Thyroid gland (tissue), 4 donors: ENCODE results near the gene TRMU. TPM values are rescaled to one million over a fixed set of nuclear protein-coding genes. Genes with fewer than 3 reads are reported as not detected.

ENCODE experiments used
- DNase-seq, 2 donors: peaks; one replicate each; pipeline ENCODE4 v3.0.0-alpha.2; 2019
- H3K27ac ChIP-seq, 3 donors: fragments of 200-600 bp; sonication (generic); 1 replicate in 2 of 3; 2 replicates in 1 of 3; pipeline ENCODE4 v1.5.1; 2016 to 2019; ENCODE audit warnings: mild to moderate bottlenecking in 1 of 3, moderate library complexity in 1 of 3
- H3K27me3 ChIP-seq: fragments of 200-600 bp; sonication (generic); one replicate; pipeline ENCODE4 v1.5.1; 2019
- H3K36me3 ChIP-seq, 2 donors: fragments of 200-600 bp; sonication (generic); one replicate each; pipeline ENCODE4 v1.5.1; 2016 to 2019
- H3K4me1 ChIP-seq, 2 donors: fragments of 200-600 bp; sonication (generic); one replicate each; pipeline ENCODE4 v1.5.1; 2017 to 2019
- H3K4me3 ChIP-seq, 3 donors: fragments of 200-600 bp; sonication (generic); replicated peaks in 1 of 3; 1 replicate in 2 of 3; 2 replicates in 1 of 3; pipeline ENCODE4 v1.5.1; 2016; ENCODE audit warnings: mild to moderate bottlenecking in 1 of 3
- H3K9me3 ChIP-seq: fragments of 200-600 bp; sonication (generic); one replicate; pipeline ENCODE4 v1.5.1; 2017
- POLR2A ChIP-seq, 2 donors: fragments of 450-650 bp; IDR thresholded peaks; one replicate each; pipeline ENCODE4 v1.6.1; 2017; ENCODE audit warnings: antibody characterized with exemption in 2 of 2, mild to moderate bottlenecking in 2 of 2, moderate library complexity in 1 of 2
- whole genome bisulfite sequencing, 2 donors: methylation state at CpG; one replicate each; pipeline ENCODE4 v1.1.5; 2017; 5-methylcytosine and 5-hydroxymethylcytosine counted together
- intact Hi-C: fragments of 100-400 bp; cut with DNase I; formaldehyde crosslinking; loops from one replicate; pipeline ENCODE4 v1.15.1; 2023
- total RNA-seq, 4 donors: library from RNA; depleted of rRNA; stranded (reverse); fragments of >200 nt; gene quantifications; one replicate each; pipeline ENCODE4 v1.2.3, GENCODE V29; 2016
- TF ChIP-seq, protein P1 (sequence below), 6 experiments: fragments of 200-600 bp in 3 of 6; fragments of 450-650 bp in 3 of 6; sonication (generic) in 3 of 6; IDR thresholded peaks; one replicate each; pipeline ENCODE4 v1.5.1; 2016 to 2019; ENCODE audit warnings: antibody characterized with exemption in 6 of 6, mild to moderate bottlenecking in 2 of 6, inconsistent platforms in 1 of 6, moderate library complexity in 1 of 6

TRMU gene
- total RNA-seq, 4 donors from 2014 or later, result 30.7 to 113 (median 49.0) TPM

DNA sequence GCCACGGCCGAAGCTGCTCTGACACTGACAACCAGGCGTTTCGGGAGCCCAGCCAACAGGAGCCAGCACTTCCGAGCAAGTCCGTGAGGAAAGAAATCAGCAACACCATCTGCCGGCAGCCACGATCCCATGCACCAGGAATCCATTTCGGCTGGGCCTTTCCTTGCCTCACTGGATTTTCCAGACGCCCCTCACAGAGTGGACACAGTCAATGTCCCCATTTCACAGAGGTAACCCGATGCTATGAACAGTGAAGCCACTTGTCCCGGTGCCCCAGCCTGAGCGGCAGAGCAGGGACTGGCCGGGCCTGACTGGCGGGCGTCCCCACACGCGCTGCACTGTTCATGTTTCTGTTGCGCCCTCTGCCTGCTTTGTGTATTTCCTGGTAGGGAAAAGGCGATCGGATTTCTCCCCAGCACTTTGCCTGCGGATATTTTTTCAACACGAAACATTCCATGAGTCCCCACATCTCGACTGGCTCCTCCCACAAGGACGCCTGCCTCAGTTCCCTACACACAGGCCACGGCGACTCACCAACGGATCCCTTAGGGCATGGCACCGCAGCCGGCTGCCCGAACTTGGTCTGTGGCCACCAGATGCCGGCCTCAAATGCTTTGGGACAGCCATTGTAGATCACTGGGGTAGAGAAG lies 55.3 kb downstream of the TRMU start:
- H3K27me3 ChIP-seq, result no peaks in the 10 kb centered on the region
- intact Hi-C loops, result no loop called here
- WGBS, 2 donors, result 81 to 83% methylated on average over 23 to 32 of the region's 32 CpGs
- peaks cover 0 to 11% of the 10 kb centered on the region in 2 donors for H3K36me3 ChIP-seq
- TF ChIP-seq POLR2A (IDR thresholded peaks at IDR 0.05), result no peak
- TF ChIP-seq, protein P1, sequence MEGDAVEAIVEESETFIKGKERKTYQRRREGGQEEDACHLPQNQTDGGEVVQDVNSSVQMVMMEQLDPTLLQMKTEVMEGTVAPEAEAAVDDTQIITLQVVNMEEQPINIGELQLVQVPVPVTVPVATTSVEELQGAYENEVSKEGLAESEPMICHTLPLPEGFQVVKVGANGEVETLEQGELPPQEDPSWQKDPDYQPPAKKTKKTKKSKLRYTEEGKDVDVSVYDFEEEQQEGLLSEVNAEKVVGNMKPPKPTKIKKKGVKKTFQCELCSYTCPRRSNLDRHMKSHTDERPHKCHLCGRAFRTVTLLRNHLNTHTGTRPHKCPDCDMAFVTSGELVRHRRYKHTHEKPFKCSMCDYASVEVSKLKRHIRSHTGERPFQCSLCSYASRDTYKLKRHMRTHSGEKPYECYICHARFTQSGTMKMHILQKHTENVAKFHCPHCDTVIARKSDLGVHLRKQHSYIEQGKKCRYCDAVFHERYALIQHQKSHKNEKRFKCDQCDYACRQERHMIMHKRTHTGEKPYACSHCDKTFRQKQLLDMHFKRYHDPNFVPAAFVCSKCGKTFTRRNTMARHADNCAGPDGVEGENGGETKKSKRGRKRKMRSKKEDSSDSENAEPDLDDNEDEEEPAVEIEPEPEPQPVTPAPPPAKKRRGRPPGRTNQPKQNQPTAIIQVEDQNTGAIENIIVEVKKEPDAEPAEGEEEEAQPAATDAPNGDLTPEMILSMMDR (IDR thresholded peaks at IDR 0.05), result peak in 1 of 6 experiments; percentile 22
- no peak overlapping the region for H3K27ac ChIP-seq
- no peak overlapping the region for H3K4me3 ChIP-seq
- no peaks in the 10 kb centered on the region for H3K4me1 ChIP-seq
- peak in 1 of 2 donors; percentile 48 for DNase-seq
- no peaks in the 10 kb centered on the region for H3K9me3 ChIP-seq

DNA sequence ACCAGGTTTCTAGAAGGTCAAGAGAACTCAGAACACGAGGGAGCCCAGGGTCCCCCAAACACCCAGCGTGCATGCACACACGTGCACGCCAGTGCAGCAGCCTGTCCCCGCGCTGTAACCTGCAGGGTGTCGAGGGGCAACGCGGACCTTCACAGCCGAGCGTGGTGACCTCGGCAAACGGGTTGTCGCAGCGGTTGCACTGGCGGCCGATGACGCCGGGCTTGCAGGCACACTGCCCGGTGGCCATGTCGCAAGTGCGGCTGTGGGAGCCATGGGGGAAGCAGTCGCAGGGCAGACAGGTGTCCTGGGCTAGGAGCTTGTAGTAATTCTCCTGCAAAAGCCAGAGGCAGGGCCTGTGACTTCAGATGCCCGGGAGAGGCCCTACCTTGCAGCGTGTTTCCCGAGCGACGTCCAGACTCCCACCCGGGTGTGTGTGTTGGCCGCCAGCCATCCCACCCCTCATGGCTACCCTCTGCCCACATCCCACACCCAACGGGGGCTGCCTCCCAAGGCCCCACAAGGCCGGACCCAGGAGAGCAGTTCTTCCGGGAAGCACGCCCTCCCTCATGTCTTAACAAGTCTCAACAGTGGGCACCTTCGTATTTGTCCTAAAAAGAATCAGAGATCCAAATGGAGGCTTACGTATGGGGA lies 56.1 kb downstream of the TRMU start:
- intact Hi-C loops, result no loop called here
- no peak for TF ChIP-seq POLR2A (IDR thresholded peaks at IDR 0.05)
- TF ChIP-seq, protein P1 (IDR thresholded peaks at IDR 0.05), result no peak
- no peak for DNase-seq
- Histone ChIP-seq H3K9me3 (no peaks in the 10 kb centered on the region), H3K36me3 (peaks cover 0 to 9% of the 10 kb centered on the region in 2 donors), H3K27ac (no peak overlapping the region), H3K4me1 (no peaks in the 10 kb centered on the region), H3K4me3 (no peak overlapping the region), H3K27me3 (no peaks in the 10 kb centered on the region)
- WGBS, 2 donors, result 96% methylated on average over 16 to 35 of the region's 36 CpGs

DNA sequence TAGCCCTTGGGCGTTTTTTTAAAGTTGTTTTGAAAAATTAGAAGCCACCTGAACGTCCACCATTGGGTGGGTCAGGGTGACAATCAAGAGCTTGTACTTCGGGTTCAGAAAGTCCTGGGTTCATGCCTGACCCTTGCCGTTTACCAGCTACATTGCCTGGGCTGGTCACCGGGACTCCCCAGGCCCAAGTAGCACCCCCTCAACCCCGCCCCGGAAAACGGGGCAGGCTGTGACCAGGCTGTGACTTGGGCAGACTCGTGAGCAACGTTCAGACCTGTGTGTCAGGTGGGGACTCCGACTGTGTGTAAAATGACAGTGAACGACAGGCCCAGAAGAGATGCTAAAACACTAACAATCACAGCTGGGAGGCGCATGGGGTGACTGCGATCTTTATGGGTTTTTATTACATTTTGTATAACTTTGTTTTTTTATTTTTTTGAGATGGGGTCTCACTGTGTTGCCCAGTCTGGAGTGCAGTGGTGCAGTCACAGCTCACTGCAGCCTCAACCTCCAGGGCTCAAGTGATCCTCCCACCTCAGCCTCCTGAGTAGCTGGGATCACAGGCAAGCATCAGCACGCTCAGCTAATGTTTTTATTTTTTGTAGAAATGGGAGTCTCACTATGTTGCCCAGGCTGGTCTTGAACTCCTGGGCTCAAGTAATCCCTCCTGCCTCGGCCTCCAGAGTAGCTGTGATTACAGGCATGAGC lies 56.8 kb downstream of the TRMU start:
- H3K9me3 ChIP-seq, result no peaks in the 10 kb centered on the region
- H3K27me3 ChIP-seq, result no peaks in the 10 kb centered on the region
- TF ChIP-seq, protein P1 (IDR thresholded peaks at IDR 0.05), result no peak
- TF ChIP-seq POLR2A (IDR thresholded peaks at IDR 0.05), result no peak
- WGBS, 2 donors, result 93 to 96% methylated on average over 15 to 16 of the region's 16 CpGs
- no peak overlapping the region for H3K27ac ChIP-seq
- intact Hi-C loops, result no loop called here
- no peak overlapping the region for H3K4me3 ChIP-seq
- no peak for DNase-seq
- H3K36me3 ChIP-seq, result peaks cover 0 to 9% of the 10 kb centered on the region in 2 donors
- no peaks in the 10 kb centered on the region for H3K4me1 ChIP-seq

DNA sequence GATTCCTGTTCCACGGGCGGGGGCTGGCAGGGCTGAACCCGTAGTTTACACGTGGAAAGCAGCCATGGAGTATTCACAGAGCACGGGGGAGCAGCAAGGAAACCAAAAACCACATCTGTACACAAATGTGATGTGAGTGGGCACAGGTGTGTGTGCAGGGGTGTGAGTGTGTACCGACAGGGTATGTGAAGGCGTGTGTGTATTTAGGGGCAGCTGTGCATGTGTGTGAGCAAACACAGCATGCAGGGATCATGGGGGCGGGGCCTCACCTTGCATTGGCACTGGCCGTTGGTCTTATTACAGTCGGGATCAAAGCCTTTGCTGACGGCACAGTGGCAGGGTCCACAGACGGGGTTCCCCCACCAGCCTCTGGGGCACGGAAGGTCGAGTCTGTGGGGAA lies 58.4 kb downstream of the TRMU start:
- no peak overlapping the region for H3K27ac ChIP-seq
- H3K27me3 ChIP-seq, result no peaks in the 10 kb centered on the region
- H3K4me1 ChIP-seq, result no peaks in the 10 kb centered on the region
- DNase-seq, result no peak
- WGBS, 2 donors, result 77 to 78% methylated on average over 14 of the region's 14 CpGs
- H3K9me3 ChIP-seq, result no peaks in the 10 kb centered on the region
- H3K36me3 ChIP-seq, result peaks cover 0 to 18% of the 10 kb centered on the region in 2 donors
- no peak overlapping the region for H3K4me3 ChIP-seq
- TF ChIP-seq, protein P1 (IDR thresholded peaks at IDR 0.05), result no peak
- no peak for TF ChIP-seq POLR2A (IDR thresholded peaks at IDR 0.05)
- intact Hi-C loops, result no loop called here

DNA sequence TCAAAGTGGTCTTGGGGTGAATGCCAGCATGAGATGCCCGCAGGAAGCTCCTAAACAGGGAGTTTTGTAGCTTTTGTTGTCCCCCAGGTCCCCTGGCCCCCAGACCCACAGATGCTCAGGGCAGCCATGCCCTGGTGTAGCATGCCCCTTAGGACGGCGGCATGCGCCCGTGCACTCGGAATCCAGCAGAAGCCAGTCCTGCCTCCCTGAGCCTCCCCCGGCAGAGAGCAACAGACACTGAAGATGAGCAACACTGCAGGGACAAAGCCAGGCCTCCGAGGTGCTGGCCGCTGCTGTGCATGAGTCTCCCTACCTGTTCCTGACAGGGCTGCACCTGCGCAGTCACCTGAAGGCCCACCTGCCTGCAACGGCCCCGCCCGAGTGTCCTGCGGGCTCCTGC lies 59.1 kb downstream of the TRMU start:
- intact Hi-C loops, result no loop called here

More for the DNA sequence above, 59.1 kb downstream of the TRMU start:
- H3K36me3 ChIP-seq, result peaks cover 0 to 15% of the 10 kb centered on the region in 2 donors
- no peak overlapping the region for H3K27ac ChIP-seq
- TF ChIP-seq POLR2A (IDR thresholded peaks at IDR 0.05), result no peak
- TF ChIP-seq, protein P1 (IDR thresholded peaks at IDR 0.05), result no peak
- H3K4me3 ChIP-seq, result no peak overlapping the region
- H3K27me3 ChIP-seq, result no peaks in the 10 kb centered on the region
- WGBS, 2 donors, result 90 to 100% methylated on average over 4 to 5 of the region's 14 CpGs
- no peak for DNase-seq
- H3K9me3 ChIP-seq, result no peaks in the 10 kb centered on the region
- H3K4me1 ChIP-seq, result no peaks in the 10 kb centered on the region
